ENCODE results near the gene TIAM2.
"Not testable (repeated sequence)": the region's sequence is repeated elsewhere in the genome, so short reads cannot be mapped to it uniquely, and the experiment has no call there.

TIAM2 gene

GRCh38 chr6:155066921-155067680 lies 72.0 kb downstream of the TIAM2 start:
- no peak for DNase-seq

GRCh38 chr6:155067956-155068615 lies 73.0 kb downstream of the TIAM2 start:
- DNase-seq: no peak

- DNase-seq: no peak
Observed at GRCh38 chr6:155069543-155069942, 74.4 kb downstream of the TIAM2 start.

GRCh38 chr6:155075930-155076695 lies 81.0 kb downstream of the TIAM2 start:
- DNase-seq: no peak

GRCh38 chr6:155077331-155077730 lies 82.2 kb downstream of the TIAM2 start:
- no peak for DNase-seq

- DNase-seq: no peak
Observed at GRCh38 chr6:155077784-155078183, 82.7 kb downstream of the TIAM2 start.

GRCh38 chr6:155078331-155078745 lies 83.2 kb downstream of the TIAM2 start:
- DNase-seq: no peak

- no peak for DNase-seq
Observed at GRCh38 chr6:155079985-155080452, 84.9 kb downstream of the TIAM2 start.

- no peak for DNase-seq
Observed at GRCh38 chr6:155080881-155081845, 86.0 kb downstream of the TIAM2 start.

GRCh38 chr6:155084431-155085123 lies 89.5 kb downstream of the TIAM2 start:
- no peak for DNase-seq

GRCh38 chr6:155085582-155086257 lies 90.6 kb downstream of the TIAM2 start:
- DNase-seq: no peak

GRCh38 chr6:155088856-155089255 lies 93.7 kb downstream of the TIAM2 start:
- no peak for DNase-seq

- DNase-seq: no peak
Observed at GRCh38 chr6:155089746-155090145, 94.6 kb downstream of the TIAM2 start.

GRCh38 chr6:155090166-155090565 lies 95.1 kb downstream of the TIAM2 start:
- no peak for DNase-seq

- no peak for DNase-seq
Observed at GRCh38 chr6:155091756-155092155, 96.6 kb downstream of the TIAM2 start.

- DNase-seq: no peak
Observed at GRCh38 chr6:155093430-155093829, 98.3 kb downstream of the TIAM2 start.

- no peak for DNase-seq
Observed at GRCh38 chr6:155100087-155100486, 105.0 kb downstream of the TIAM2 start.

- DNase-seq: no peak
Observed at GRCh38 chr6:155100591-155100990, 105.5 kb downstream of the TIAM2 start.

- not testable (repeated sequence) for DNase-seq
Observed at GRCh38 chr6:155103083-155103645, 108.0 kb downstream of the TIAM2 start.

GRCh38 chr6:155103816-155104366 lies 108.8 kb downstream of the TIAM2 start:
- no peak for DNase-seq

All from stimulated activated CD4-positive, alpha-beta T cell treated with anti-CD3 and anti-CD28 coated beads, Interleukin-2, amount 100 ng/mL, for 48 hours (primary cell).